HG03571 (cell line): Measurements from ENCODE around the gene C16orf74.

Source experiments
- ATAC-seq: cut with Tn5 transposase; IDR thresholded peaks from one replicate; pipeline ENCODE4 v1.9.1; 2021; ENCODE audit not compliant: unreplicated experiment

The C16orf74 gene

GRCh38 chr16:85750827-85751697 is at the start of gene C16orf74:
C16orf74 (minus strand) TSS chr16:85751096; CDS start chr16:85735217, 15,879 bp downstream.
- ATAC-seq, result peak; percentile 35

GRCh38 chr16:85800321-85800669 is 49.4 kb upstream of the C16orf74 start:
- no peak for ATAC-seq

GRCh38 chr16:85799497-85800320 is 48.8 kb upstream of the C16orf74 start, which contains the start of the genes COX4I1 and EMC8:
COX4I1 (plus strand) TSS chr16:85799695; CDS start chr16:85801206, 1,511 bp downstream.
EMC8 (minus strand) TSS chr16:85799544; CDS start chr16:85799295, 249 bp downstream.
- peak; percentile 71 for ATAC-seq

- peak; percentile 23 for ATAC-seq
Measured at GRCh38 chr16:85798901-85799496, 48.1 kb upstream of the C16orf74 start.

- no peak for ATAC-seq
Measured at GRCh38 chr16:85798283-85798776, 47.4 kb upstream of the C16orf74 start.

DNA sequence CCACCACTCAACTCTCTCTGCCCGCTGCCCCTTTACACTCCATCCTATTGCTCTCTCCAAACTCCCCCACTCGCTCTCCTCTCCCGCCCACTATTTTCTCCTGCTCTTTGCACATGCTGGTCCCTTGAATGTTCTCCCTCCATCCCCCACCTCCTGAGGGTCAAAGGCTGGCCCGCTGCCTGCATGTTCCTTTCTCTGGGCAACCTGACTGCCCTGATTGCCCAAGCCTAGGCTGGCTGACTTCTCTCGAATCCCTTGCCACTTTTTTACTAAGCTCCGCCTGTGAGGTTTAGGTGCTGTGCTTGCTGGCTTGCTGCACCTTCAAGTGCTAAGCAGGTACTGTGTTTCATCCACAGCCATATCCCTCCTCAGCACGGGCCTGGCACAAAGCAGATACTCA is 45.7 kb upstream of the C16orf74 start:
- no peak for ATAC-seq

DNA sequence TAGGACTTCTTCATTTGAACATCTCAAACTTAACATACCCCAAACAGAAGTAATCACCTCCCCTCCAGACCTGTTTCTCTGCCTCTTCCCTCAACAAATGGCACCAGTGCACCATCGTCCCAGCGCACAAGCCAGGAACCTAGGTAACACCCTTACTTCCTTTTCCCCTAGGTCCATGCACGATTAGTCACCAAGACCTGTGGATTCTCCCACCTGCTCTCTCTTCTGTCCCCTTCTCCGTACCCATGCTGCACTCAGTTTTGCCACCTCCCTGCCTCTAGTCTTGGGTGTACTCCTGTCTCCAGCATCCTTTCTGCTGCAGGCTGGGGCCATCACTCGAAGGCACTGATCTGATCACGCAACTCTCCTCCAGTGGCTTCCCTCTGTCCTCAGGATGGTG is 45.3 kb upstream of the C16orf74 start:
- ATAC-seq, result no peak

DNA sequence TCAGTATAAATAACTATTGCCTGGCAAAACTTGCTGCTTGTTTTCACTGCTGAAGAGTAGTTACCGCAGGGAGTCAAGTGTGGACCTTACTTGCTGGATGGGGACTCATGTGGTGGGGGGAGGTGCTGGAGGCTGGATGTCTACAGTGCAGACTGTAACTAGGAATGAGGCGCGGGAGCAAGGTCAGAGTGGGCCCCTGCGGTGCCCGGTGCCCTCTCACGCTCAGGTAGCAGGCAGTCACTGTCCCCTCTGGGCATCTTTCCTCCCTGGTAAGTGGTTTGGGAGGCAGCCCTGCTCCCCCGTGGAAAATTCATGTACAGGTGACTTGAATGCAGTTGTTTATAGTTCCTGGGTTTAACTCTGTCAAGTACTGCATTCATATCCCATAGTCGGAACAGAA is 43.8 kb upstream of the C16orf74 start:
- no peak for ATAC-seq

- ATAC-seq, result no peak
Measured at GRCh38 chr16:85793662-85794298, 42.9 kb upstream of the C16orf74 start.

GRCh38 chr16:85789773-85790172 is 38.9 kb upstream of the C16orf74 start:
- ATAC-seq, result no peak

- no peak for ATAC-seq
Measured at GRCh38 chr16:85788819-85789218, 37.9 kb upstream of the C16orf74 start.

DNA sequence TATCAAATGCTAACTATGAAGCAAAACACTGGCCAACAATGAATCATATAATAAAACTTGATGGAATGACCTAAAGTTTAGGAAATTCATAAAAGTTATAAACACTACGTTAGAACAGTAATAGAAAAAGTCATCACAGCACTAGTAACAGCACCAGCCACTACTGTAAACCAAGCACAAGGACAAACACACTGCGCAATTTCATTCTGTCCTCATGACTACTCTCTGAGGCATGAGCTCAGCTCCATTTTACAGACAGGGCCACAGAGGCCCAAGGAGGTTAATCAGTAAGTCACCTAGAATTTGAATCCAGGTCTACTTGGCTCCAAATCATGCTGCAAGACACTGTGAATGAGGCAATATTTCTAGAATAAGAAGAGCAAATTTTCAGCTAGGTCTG is 35.0 kb upstream of the C16orf74 start:
- no peak for ATAC-seq

- no peak for ATAC-seq
Measured at GRCh38 chr16:85784813-85785212, 33.9 kb upstream of the C16orf74 start.

- no peak for ATAC-seq
Measured at GRCh38 chr16:85783441-85783840, 32.5 kb upstream of the C16orf74 start.

DNA sequence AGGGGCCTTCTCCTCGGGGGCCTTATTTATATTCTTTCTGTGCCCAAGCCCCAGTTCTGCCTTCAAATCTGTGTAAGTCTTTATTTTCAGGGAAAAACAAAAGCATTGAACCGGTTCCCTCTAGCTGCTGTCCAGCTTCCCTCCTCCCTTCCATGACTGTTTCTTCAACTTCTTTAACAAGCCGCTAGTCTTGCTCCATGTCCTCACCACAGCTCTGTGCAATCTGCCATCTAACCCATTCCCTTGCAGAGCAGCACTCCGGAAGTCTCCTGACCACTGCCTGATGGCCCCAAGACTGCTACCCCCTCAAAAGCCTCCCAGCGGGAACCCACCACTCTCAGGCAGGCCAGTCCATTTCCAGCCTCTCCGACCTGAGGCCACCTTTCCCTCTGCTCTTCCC is 31.6 kb upstream of the C16orf74 start:
- no peak for ATAC-seq

GRCh38 chr16:85781695-85782370 is 30.9 kb upstream of the C16orf74 start:
- no peak for ATAC-seq

DNA sequence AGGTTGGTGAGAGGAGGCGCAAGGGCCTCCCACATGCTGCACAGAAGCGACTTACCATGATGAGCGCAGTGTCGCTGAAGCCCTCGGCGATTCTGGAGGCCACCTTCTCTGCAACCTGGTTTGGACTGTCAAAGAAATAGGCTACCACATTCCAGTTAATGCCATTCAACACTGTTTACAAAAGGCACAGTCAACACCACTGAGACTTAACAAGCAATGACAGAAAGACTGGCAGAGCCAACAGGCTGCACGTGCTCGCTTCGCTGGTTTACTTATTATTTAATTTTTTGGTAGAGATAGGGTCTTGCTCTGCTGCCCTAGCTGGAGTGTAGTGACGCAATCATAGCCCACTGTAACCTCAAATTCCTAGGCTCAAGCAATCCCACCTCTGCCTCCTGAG is 30.3 kb upstream of the C16orf74 start:
- no peak for ATAC-seq

- ATAC-seq, result no peak
Measured at GRCh38 chr16:85780281-85780680, 29.4 kb upstream of the C16orf74 start.

GRCh38 chr16:85778873-85779272 is 28.0 kb upstream of the C16orf74 start:
- no peak for ATAC-seq

DNA sequence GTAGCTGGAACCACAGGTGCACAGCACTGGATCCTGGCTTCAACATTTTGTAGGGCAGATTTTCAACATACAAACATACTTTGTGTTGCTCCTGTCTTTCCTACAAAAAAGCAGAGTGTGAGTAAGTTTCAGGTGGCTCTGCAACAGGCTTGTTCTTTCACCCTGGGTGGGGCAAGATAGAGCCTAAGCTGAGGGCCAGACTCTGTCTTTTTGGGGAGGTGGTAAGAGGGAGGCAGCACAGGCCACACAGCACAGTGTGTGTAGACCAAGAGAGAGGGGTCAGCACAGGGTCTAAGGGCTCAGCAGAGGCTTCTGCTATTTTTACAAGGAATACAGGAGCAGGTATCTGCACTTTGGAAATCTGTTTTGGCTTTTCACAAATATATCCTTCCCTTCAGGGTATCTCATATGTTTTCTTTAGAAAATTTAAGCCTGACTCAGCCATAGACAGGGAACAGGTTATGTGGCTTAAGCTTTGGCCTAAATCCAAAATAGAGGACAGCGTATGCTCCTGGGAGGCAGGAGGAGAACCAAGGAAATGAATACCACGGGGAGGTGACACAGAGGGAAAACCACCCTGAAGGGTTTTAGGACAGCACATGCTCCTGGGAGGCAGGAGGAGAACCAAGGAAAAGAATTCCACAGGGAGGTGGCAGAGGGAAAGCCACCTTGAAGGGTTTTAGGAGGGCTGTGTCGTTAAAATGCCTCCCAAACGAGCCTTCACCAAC is 26.9 kb upstream of the C16orf74 start:
- no peak for ATAC-seq
